Mesenchymal stem cell (in vitro differentiated cells and primary cell): ENCODE measurements around the gene TCF12.

Experiments
- DNase-seq: peaks from one replicate; pipeline ENCODE4 v3.0.0-alpha.2; 2013
- H2AFZ ChIP-seq: one replicate; pipeline ENCODE4 v1.6.1; 2013; ENCODE audit warnings: low read depth, mild to moderate bottlenecking, control low read depth, inconsistent platforms, low read length, moderate library complexity
- H2AK5ac ChIP-seq: 2 replicates; pipeline ENCODE4 v1.6.1; 2013; ENCODE audit warnings: low read length, moderate library complexity, mild to moderate bottlenecking, inconsistent platforms; ENCODE audit not compliant: severe bottlenecking
- H2BK120ac ChIP-seq: one replicate; pipeline ENCODE4 v1.6.1; 2013; ENCODE audit warnings: low read depth, mild to moderate bottlenecking, inconsistent platforms, low read length, moderate library complexity
- H2BK12ac ChIP-seq, 2 experiments: one replicate each; pipeline ENCODE4 v1.6.1; 2013; ENCODE audit warnings: inconsistent platforms in 2 of 2, low read length in 2 of 2, mild to moderate bottlenecking in 2 of 2, moderate library complexity in 2 of 2, control low read depth in 1 of 2
- H2BK15ac ChIP-seq: one replicate; pipeline ENCODE4 v1.6.1; 2013; ENCODE audit warnings: mild to moderate bottlenecking, low read depth, inconsistent platforms; ENCODE audit not compliant: poor library complexity, severe bottlenecking
- H2BK5ac ChIP-seq: 2 replicates; pipeline ENCODE4 v1.6.1; 2013; ENCODE audit warnings: low read depth, mild to moderate bottlenecking, low read length, control low read depth, inconsistent platforms; ENCODE audit not compliant: poor library complexity, severe bottlenecking
- H3K14ac ChIP-seq, 2 experiments: one replicate each; pipeline ENCODE4 v1.6.1; 2013; ENCODE audit warnings: inconsistent platforms in 2 of 2, low read length in 2 of 2, control low read depth in 1 of 2, mild to moderate bottlenecking in 1 of 2, moderate library complexity in 1 of 2
- H3K18ac ChIP-seq, 2 experiments: one replicate each; pipeline ENCODE4 v1.6.1; 2013; ENCODE audit warnings: inconsistent platforms in 2 of 2, low read length in 2 of 2, control low read depth in 1 of 2, low read depth in 1 of 2, mild to moderate bottlenecking in 1 of 2
- H3K23ac ChIP-seq, 2 experiments: one replicate each; pipeline ENCODE4 v1.6.1; 2013; ENCODE audit warnings: inconsistent platforms in 2 of 2, low read length in 2 of 2, mild to moderate bottlenecking in 2 of 2, moderate library complexity in 2 of 2, control low read depth in 1 of 2
- H3K27ac ChIP-seq: 2 replicates; pipeline ENCODE4 v1.5.1; 2013; ENCODE audit warnings: mild to moderate bottlenecking, moderate library complexity, low read length, control low read depth, inconsistent platforms; ENCODE audit not compliant: poor library complexity, severe bottlenecking
- H3K27me3 ChIP-seq, 2 experiments: 2 replicates each; pipeline versions ENCODE4 v1.6.1 to v1.7.0; 2013; ENCODE audit warnings: low read length in 2 of 2, mild to moderate bottlenecking in 2 of 2, moderate library complexity in 2 of 2, control low read depth in 1 of 2, inconsistent platforms in 1 of 2; ENCODE audit not compliant: control insufficient read depth in 1 of 2, insufficient read depth in 1 of 2
- H3K36me3 ChIP-seq, 2 experiments: 2 replicates each; pipeline versions ENCODE4 v1.6.1 to v1.7.0; 2013; ENCODE audit warnings: low read length in 2 of 2, control low read depth in 1 of 2, inconsistent platforms in 1 of 2, low read depth in 1 of 2, mild to moderate bottlenecking in 1 of 2; ENCODE audit not compliant: insufficient read depth in 2 of 2, control insufficient read depth in 1 of 2
- H3K4ac ChIP-seq, 2 experiments: one replicate each; pipeline ENCODE4 v1.6.1; 2013; ENCODE audit warnings: inconsistent platforms in 2 of 2, low read length in 2 of 2, mild to moderate bottlenecking in 2 of 2, moderate library complexity in 2 of 2, control low read depth in 1 of 2, low read depth in 1 of 2
- H3K4me1 ChIP-seq: 2 replicates; pipeline ENCODE4 v1.6.1; 2013; ENCODE audit warnings: low read depth, low read length, control low read depth; ENCODE audit not compliant: control insufficient read depth, insufficient read depth
- H3K4me2 ChIP-seq: 2 replicates; pipeline ENCODE4 v1.6.1; 2013; ENCODE audit warnings: low read length, mild to moderate bottlenecking, inconsistent platforms; ENCODE audit not compliant: poor library complexity, severe bottlenecking
- H3K4me3 ChIP-seq, 2 experiments: 2 replicates each; pipeline versions ENCODE4 v1.5.1 to v1.7.0; 2013; ENCODE audit warnings: low read length in 2 of 2, mild to moderate bottlenecking in 2 of 2, control low read depth in 1 of 2, low read depth in 1 of 2; ENCODE audit not compliant: insufficient read depth in 1 of 2
- H3K79me1 ChIP-seq: replicated peaks from 2 replicates; pipeline ENCODE4 v1.6.1; 2013; ENCODE audit warnings: mild to moderate bottlenecking, control low read depth, low read length, inconsistent platforms; ENCODE audit not compliant: poor library complexity, severe bottlenecking
- H3K9ac ChIP-seq: 2 replicates; pipeline ENCODE4 v1.7.0; 2013; ENCODE audit warnings: mild to moderate bottlenecking, low read length, moderate library complexity
- H3K9me3 ChIP-seq: 2 replicates; pipeline ENCODE4 v1.7.0; 2013; ENCODE audit warnings: mild to moderate bottlenecking, low read length; ENCODE audit not compliant: control insufficient read depth
- H4K8ac ChIP-seq: one replicate; pipeline ENCODE4 v1.6.1; 2013; ENCODE audit warnings: inconsistent platforms, mild to moderate bottlenecking, low read length, moderate library complexity
- H4K91ac ChIP-seq: one replicate; pipeline ENCODE4 v1.6.1; 2013; ENCODE audit warnings: mild to moderate bottlenecking, low read length, inconsistent platforms
- WGBS: methylation state at CpG from one replicate; pipeline ENCODE4 v1.1.7; 2013; ENCODE audit warnings: mixed read lengths; 5-methylcytosine and 5-hydroxymethylcytosine counted together

Gene TCF12

DNA sequence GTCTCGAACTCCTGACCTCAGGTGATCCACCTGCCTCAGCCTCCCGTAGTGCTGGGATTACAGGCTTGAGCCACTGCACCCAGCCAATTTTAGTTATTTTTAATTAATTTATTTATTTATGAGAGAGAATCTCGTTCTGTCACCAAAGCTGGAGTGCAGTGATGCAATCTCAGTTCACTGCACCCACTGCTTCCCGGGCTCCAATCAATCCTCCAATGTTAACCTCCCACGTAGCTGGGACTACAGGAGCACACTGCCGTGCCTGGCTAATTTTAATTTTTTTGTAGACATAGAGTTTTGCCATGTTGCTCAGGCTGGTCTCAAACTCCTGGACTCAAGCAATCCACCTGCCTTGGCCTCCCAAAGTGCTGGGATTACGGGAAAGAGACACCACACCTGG lies 137.9 kb downstream of the TCF12 start:
- no peaks in the 10 kb centered on the region for H3K9me3 ChIP-seq
- H3K36me3 ChIP-seq, result no peaks in the 10 kb centered on the region
- H2BK12ac ChIP-seq, result no peak overlapping the region
- H4K91ac ChIP-seq, result no peak overlapping the region
- no peaks in the 10 kb centered on the region for H3K27me3 ChIP-seq
- no peak overlapping the region for H3K14ac ChIP-seq
- H3K4ac ChIP-seq, result no peak overlapping the region
- DNase-seq, result no peak
- H4K8ac ChIP-seq, result no peak overlapping the region
- no peak overlapping the region for H2BK5ac ChIP-seq
- no peak overlapping the region for H3K18ac ChIP-seq
- no peak overlapping the region for H3K4me3 ChIP-seq
- H3K79me1 ChIP-seq, result no peaks in the 10 kb centered on the region
- no peak overlapping the region for H3K23ac ChIP-seq
- no peak overlapping the region for H2AFZ ChIP-seq
- no peak overlapping the region for H2BK120ac ChIP-seq
- H3K27ac ChIP-seq, result no peak overlapping the region
- H2AK5ac ChIP-seq, result no peak overlapping the region
- H3K9ac ChIP-seq, result no peak overlapping the region
- H3K4me1 ChIP-seq, result peaks cover 8% of the 10 kb centered on the region
- no peak overlapping the region for H2BK15ac ChIP-seq
- H3K4me2 ChIP-seq, result no peak overlapping the region
- WGBS, result 100% methylated on average over 4 of the region's 7 CpGs

DNA sequence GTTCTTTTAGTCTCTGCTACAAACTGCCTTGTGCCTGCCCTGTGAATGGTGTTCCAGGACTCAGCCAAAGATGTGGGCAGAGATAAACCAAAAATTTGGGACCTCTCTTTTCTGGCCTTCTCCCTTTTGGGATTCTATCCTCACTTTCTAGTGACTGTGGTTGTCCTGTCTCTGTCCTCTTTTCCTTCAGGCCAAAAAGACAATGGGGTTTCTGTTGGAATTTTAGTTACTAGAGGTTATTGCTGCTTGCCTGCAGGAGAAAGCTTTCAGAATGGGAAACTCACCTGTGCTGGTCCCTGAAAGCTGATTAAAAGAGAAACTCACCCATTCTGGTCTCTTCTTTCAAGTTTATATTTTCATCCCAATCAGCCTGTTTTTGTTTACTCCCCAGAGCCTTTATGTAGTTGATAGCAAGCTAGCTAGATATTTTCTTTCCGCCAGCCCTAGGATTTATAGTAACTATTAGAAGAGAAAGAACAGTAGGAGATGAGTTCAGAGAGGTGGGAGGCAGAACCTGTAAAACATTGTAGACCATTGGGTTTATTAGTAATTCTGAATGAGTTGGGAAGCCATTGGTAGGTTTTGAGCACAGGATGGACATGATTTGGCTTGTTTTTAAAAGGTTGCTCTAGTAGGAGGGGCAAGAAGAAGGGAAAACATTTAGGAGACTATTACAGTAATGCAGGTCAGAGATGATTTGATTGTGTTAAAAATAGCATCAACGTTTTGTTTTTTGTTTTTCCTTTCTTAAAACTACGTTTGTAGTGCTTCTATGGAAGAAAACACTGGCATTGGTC lies 138.9 kb downstream of the TCF12 start:
- WGBS, result 85% methylated on average over 3 of the region's 3 CpGs
- H3K4me2 ChIP-seq, result peak overlapping the region; percentile 39
- no peaks in the 10 kb centered on the region for H3K79me1 ChIP-seq
- no peak overlapping the region for H2BK15ac ChIP-seq
- no peak overlapping the region for H2AFZ ChIP-seq
- no peak for DNase-seq
- no peak overlapping the region for H2BK5ac ChIP-seq
- no peak overlapping the region for H2BK12ac ChIP-seq
- no peak overlapping the region for H3K4me3 ChIP-seq
- no peak overlapping the region for H3K9ac ChIP-seq
- no peak overlapping the region for H2BK120ac ChIP-seq
- H3K14ac ChIP-seq, result no peak overlapping the region
- no peaks in the 10 kb centered on the region for H3K9me3 ChIP-seq
- no peaks in the 10 kb centered on the region for H3K36me3 ChIP-seq
- no peak overlapping the region for H3K4ac ChIP-seq
- H4K8ac ChIP-seq, result no peak overlapping the region
- peak overlapping the region; percentile 69 for H2AK5ac ChIP-seq
- H4K91ac ChIP-seq, result no peak overlapping the region
- H3K27ac ChIP-seq, result no peak overlapping the region
- peaks cover 9% of the 10 kb centered on the region for H3K4me1 ChIP-seq
- no peaks in the 10 kb centered on the region for H3K27me3 ChIP-seq
- no peak overlapping the region for H3K23ac ChIP-seq
- no peak overlapping the region for H3K18ac ChIP-seq

DNA sequence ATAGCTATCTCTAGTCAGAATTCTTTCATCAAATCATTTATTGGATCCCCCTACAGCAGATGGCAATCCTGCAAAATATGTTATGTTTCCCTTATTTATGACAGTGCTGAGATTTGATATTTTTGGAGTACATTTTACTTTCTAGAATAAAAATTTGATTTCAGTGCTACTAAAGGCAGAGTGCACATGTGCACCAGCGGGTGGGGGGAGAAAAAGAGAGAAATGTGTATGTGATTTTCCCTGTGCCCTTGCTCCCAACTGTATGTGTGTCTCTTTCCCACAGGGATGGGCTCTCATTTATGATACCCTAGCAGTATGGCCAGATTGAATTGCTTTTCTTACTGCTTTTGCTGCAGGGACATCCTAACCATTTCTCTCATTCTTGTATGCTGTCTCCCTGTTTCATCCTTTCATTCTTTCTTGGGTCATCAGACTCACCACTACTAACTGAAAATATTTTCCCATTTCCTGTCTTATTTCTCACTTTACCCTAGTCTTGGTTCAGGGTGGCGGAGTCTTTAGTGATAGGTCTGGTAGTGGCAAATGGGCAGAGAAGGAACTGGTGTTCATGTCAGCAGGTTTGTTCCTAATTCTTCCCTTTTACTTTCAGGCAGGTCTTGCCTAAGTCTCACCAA lies 140.7 kb downstream of the TCF12 start:
- no peak overlapping the region for H2BK15ac ChIP-seq
- no peak overlapping the region for H3K18ac ChIP-seq
- H3K14ac ChIP-seq, result no peak overlapping the region
- no peak overlapping the region for H2BK5ac ChIP-seq
- no peak overlapping the region for H2BK120ac ChIP-seq
- H3K9ac ChIP-seq, result no peak overlapping the region
- no peaks in the 10 kb centered on the region for H3K36me3 ChIP-seq
- peaks cover 9% of the 10 kb centered on the region for H3K4me1 ChIP-seq
- no peak overlapping the region for H3K4me3 ChIP-seq
- H3K27me3 ChIP-seq, result no peaks in the 10 kb centered on the region
- H4K91ac ChIP-seq, result no peak overlapping the region
- H2AFZ ChIP-seq, result no peak overlapping the region
- no peak overlapping the region for H2BK12ac ChIP-seq
- no peak overlapping the region for H4K8ac ChIP-seq
- no peak overlapping the region for H3K23ac ChIP-seq
- peak overlapping the region; percentile 19 for H3K27ac ChIP-seq
- H2AK5ac ChIP-seq, result no peak overlapping the region
- DNase-seq, result no peak
- no peak overlapping the region for H3K4ac ChIP-seq
- 100% methylated on average over 1 of the region's 2 CpGs for WGBS
- no peaks in the 10 kb centered on the region for H3K9me3 ChIP-seq
- no peaks in the 10 kb centered on the region for H3K79me1 ChIP-seq
- H3K4me2 ChIP-seq, result no peak overlapping the region

DNA sequence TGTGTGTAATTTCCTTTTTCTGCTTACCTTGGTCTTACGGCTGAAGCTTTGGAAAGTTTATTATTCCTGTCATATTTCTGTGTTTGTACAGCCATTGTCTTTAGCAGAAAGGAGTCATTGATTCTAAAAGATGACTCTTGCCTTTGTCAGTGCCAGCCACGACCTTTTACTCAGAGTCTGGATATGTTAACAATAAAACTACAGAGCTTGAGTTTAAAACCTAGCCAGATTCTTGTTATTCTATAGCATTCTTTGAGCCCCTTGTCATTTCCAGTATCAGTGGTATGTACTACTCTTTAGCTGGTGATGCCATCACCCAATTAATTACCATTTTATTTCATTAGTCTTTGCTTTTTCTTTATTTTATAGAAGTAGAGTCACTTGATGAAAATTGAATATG lies 142.4 kb downstream of the TCF12 start:
- no peaks in the 10 kb centered on the region for H3K27me3 ChIP-seq
- H2BK5ac ChIP-seq, result no peak overlapping the region
- peak overlapping the region; percentile 15 for H3K9ac ChIP-seq
- H3K27ac ChIP-seq, result peak overlapping the region; percentile 97
- H2AK5ac ChIP-seq, result no peak overlapping the region
- WGBS, result 0% methylated on average over 2 of the region's 2 CpGs
- peaks cover 7% of the 10 kb centered on the region for H3K4me1 ChIP-seq
- no peak overlapping the region for H3K4me3 ChIP-seq
- H3K14ac ChIP-seq, result no peak overlapping the region
- no peaks in the 10 kb centered on the region for H3K79me1 ChIP-seq
- no peak overlapping the region for H2BK15ac ChIP-seq
- H3K4ac ChIP-seq, result no peak overlapping the region
- no peak overlapping the region for H4K91ac ChIP-seq
- no peaks in the 10 kb centered on the region for H3K9me3 ChIP-seq
- H4K8ac ChIP-seq, result no peak overlapping the region
- peak; percentile 42 for DNase-seq
- H3K36me3 ChIP-seq, result no peaks in the 10 kb centered on the region
- no peak overlapping the region for H3K4me2 ChIP-seq
- no peak overlapping the region for H2AFZ ChIP-seq
- H3K23ac ChIP-seq, result no peak overlapping the region
- H3K18ac ChIP-seq, result no peak overlapping the region
- H2BK12ac ChIP-seq, result no peak overlapping the region
- no peak overlapping the region for H2BK120ac ChIP-seq
